ENCODE measurements around the gene PIANP.

GRCh38 chr12:6688543-6688998 lies 12.0 kb downstream of the PIANP start:
- no peak for TF ChIP-seq EZH2 (IDR thresholded peaks at IDR 0.05)
- TF ChIP-seq CTCF (IDR thresholded peaks at IDR 0.05 in 2 of 3, conservative IDR thresholded peaks at IDR 0.05 in 1 of 3; ENCODE audit: borderline replicate concordance in 1 of 3, insufficient read depth in 1 of 3, low read depth in 2 of 3, low read length in 2 of 3) = no peak
- TF ChIP-seq REST (IDR thresholded peaks at IDR 0.05; ENCODE audit: low read depth) = no peak
- TF ChIP-seq POLR2AphosphoS5 (IDR thresholded peaks at IDR 0.05; ENCODE audit: low read depth, low read length) = 0 out of 2 replicates have a peak, but pooled peaks have one; percentile 5
- no peak for TF ChIP-seq EZH2phosphoT487 (IDR thresholded peaks at IDR 0.05; ENCODE audit: borderline replicate concordance)
- no peak for TF ChIP-seq ZBTB33 (IDR thresholded peaks at IDR 0.05; ENCODE audit: extremely low read depth, insufficient replicate concordance, low read length)
- no peak for TF ChIP-seq JUND (IDR thresholded peaks at IDR 0.05)
- no peak for TF ChIP-seq EGR1 (IDR thresholded peaks at IDR 0.05; ENCODE audit: low read depth)
- no peak for TF ChIP-seq ATF3 (IDR thresholded peaks at IDR 0.05)
- no peak for TF ChIP-seq MAX (IDR thresholded peaks at IDR 0.05)
- TF ChIP-seq POLR2A (IDR thresholded peaks at IDR 0.05; ENCODE audit: borderline replicate concordance, extremely low read depth, insufficient read depth, insufficient read length) = no peak
- no peak; the same call in 1 of the 2 replicates for TF ChIP-seq SIN3A (IDR thresholded peaks at IDR 0.05; ENCODE audit: low read depth)
- TF ChIP-seq CEBPB (IDR thresholded peaks at IDR 0.05; ENCODE audit: low read depth) = no peak
- peak; percentile 28 for TF ChIP-seq YY1 (IDR thresholded peaks at IDR 0.05; ENCODE audit: extremely low read depth, insufficient replicate concordance, low read depth, low read length)
